GM13977 (cell line): ENCODE results near the gene TMEM217.

Experiments
- DNase-seq: peaks from one replicate; pipeline ENCODE4 v3.0.0; 2012; ENCODE audit warnings: low spot score
- CTCF ChIP-seq: IDR thresholded peaks from 2 replicates; pipeline ENCODE4 v1.5.1; 2012; ENCODE audit warnings: mild to moderate bottlenecking, control low read depth; ENCODE audit not compliant: insufficient read depth; ENCODE audit errors: extremely low read depth, missing control alignments
- in situ Hi-C: fragments of 300-500 bp; cut with MboI; formaldehyde crosslinking; loops from one replicate; pipeline ENCODE4 v1.12.0; 2022; ENCODE audit warnings: low sequenced_read_pairs, low pct_unique_long_range_greater_than_20kb, mixed read lengths, inconsistent platforms; ENCODE audit not compliant: unreplicated experiment

Gene TMEM217

GRCh38 chr6:37242429-37243052, 15.4 kb downstream of the TMEM217 start:
- TF ChIP-seq CTCF, result no peak
- in situ Hi-C loops, result no loop called here
- DNase-seq, result no peak

DNA sequence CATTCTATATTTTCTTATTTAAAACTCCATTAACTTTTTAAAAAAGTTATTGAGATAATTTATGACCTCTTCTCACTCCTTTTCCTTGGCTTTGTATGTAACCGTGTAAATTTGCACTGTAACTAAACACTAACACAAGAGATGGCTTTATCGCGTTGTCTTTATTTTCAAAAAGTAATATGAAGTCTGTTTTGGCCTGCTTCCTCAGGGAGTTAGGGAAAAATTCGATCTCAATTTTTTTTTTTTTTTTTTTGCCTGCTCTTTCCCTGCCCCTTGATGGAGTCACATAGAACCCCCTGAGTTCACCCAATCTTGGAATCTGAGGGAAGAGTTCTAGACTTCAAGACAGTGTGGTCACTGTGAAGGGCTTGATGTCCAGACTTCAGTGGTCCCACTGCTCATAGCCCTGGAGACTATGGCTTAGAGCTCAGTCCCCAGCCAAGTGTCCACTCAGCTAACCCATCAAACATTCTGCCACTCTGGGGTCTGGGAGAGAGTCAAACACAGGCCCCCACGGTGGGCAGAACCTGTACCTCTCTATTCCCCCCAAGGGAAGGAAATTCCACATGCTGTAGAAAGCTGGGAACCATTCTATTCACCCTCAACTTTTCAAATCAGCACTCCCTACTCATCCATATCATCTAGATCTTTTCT, 16.0 kb downstream of the TMEM217 start:
- no peak for TF ChIP-seq CTCF
- in situ Hi-C loops, result no loop called here
- no peak for DNase-seq

DNA sequence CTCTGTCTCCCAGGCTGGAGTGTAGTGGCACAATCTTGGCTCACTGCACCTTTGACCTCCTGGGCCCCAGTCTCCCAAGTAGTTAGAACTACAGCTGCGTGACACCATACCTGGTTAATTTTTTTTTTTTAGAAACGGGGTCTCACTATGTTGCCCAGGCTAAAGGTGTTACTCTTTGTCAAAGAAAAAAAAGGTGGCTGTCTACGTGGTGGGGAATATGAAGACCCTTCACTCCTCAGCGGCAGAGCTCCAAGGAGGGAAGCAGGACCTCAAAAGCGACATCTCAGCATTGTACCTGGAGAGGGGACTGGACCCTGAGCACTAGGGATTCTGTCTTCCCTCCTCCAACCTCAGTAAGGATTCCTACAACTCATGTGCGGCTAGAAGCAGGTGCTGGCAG, 16.8 kb downstream of the TMEM217 start:
- in situ Hi-C loops, result no loop called here

GRCh38 chr6:37239950-37240713, 17.8 kb downstream of the TMEM217 start:
- DNase-seq, result peak; percentile 60
- in situ Hi-C loops, result no loop called here
- no peak for TF ChIP-seq CTCF

More for the DNA sequence above, 16.8 kb downstream of the TMEM217 start:
- TF ChIP-seq CTCF, result no peak
- no peak for DNase-seq

DNA sequence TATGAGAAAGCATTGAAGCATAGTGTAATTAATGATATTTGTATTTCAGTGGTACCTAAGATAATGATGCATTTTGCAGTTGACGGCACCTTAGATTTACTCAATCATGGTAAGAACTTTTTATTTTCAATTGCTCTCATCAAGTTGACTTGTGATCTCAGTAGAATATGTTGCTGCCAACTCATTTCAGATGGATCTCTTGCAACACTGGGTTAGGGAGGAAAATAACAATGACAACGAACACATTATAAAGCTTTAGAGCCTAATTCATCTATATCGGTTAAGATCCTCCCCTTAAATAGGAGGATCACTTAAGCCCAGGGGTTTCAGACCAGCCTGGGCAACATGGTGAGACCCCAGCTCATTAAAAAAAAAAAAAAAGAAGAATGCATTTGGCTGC, 18.4 kb downstream of the TMEM217 start:
- in situ Hi-C loops, result no loop called here
- no peak for DNase-seq
- TF ChIP-seq CTCF, result no peak

- TF ChIP-seq CTCF, result no peak
- in situ Hi-C loops, result no loop called here
- DNase-seq, result no peak
Observed at GRCh38 chr6:37238381-37238780, 19.6 kb downstream of the TMEM217 start.
